Ascending aorta (tissue), 2 donors: ENCODE data around the gene HS3ST1. TPM values are rescaled to one million over a fixed set of nuclear protein-coding genes. Genes with fewer than 3 reads are reported as not detected.
A peak's percentile ranks its signal among the peaks of the same experiment; 100 is the strongest.

Experiments
- DNase-seq, 2 donors: peaks; one replicate each; pipeline ENCODE4 v3.0.0-alpha.2; 2019; ENCODE audit warnings: low spot score in 2 of 2
- H3K27ac ChIP-seq, 2 donors: fragments of 200-600 bp; sonication (generic); one replicate each; pipeline ENCODE4 v1.5.1; 2016 to 2017; ENCODE audit warnings: mild to moderate bottlenecking in 1 of 2
- H3K27me3 ChIP-seq: fragments of 200-600 bp; sonication (generic); one replicate; pipeline ENCODE4 v1.5.1; 2017
- H3K36me3 ChIP-seq, 2 donors: fragments of 200-600 bp; sonication (generic); one replicate each; pipeline ENCODE4 v1.5.1; 2016
- H3K4me1 ChIP-seq, 2 donors: fragments of 200-600 bp; sonication (generic); one replicate each; pipeline ENCODE4 v1.5.1; 2016 to 2017; ENCODE audit warnings: mild to moderate bottlenecking in 1 of 2
- H3K4me3 ChIP-seq, 2 donors: fragments of 200-600 bp; sonication (generic); one replicate each; pipeline ENCODE4 v1.5.1; 2016 to 2017; ENCODE audit warnings: mild to moderate bottlenecking in 1 of 2
- H3K9me3 ChIP-seq, 2 donors: fragments of 200-600 bp; sonication (generic); one replicate each; pipeline ENCODE4 v1.5.1; 2016
- CTCF ChIP-seq, 3 experiments: fragments of 200-600 bp in 2 of 3; fragments of 450-650 bp in 1 of 3; sonication (generic) in 2 of 3; IDR thresholded peaks; one replicate each; pipeline ENCODE4 v1.5.1; 2016 to 2019; ENCODE audit warnings: antibody characterized with exemption in 3 of 3, mild to moderate bottlenecking in 1 of 3, moderate library complexity in 1 of 3
- intact Hi-C: fragments of 100-400 bp; cut with DNase I; formaldehyde crosslinking; loops from one replicate; pipeline ENCODE4 v1.15.1; 2023
- total RNA-seq: library from RNA; depleted of rRNA; stranded (reverse); fragments of >200 nt; gene quantifications from one replicate; pipeline ENCODE4 v1.1.0, GENCODE V29; 2016

HS3ST1 gene
- total RNA-seq, 1 donor from 2014 or later: 0.64 TPM

GRCh38 chr4:11427121-11427996 is 1.3 kb downstream of the HS3ST1 start:
- Histone ChIP-seq H3K36me3 (no peaks in the 10 kb centered on the region), H3K4me1 (peaks cover 0 to 10% of the 10 kb centered on the region in 2 donors), H3K27ac (no peak overlapping the region), H3K27me3 (no peaks in the 10 kb centered on the region), H3K9me3 (no peaks in the 10 kb centered on the region), H3K4me3 (peak overlapping the region; percentile 60 to 67)
- TF ChIP-seq CTCF (IDR thresholded peaks at IDR 0.05): no peak
- DNase-seq: no peak
- intact Hi-C loops: loop anchor here (5.0 kb wide), 1 partner anchor 845 kb away; no protein-coding TSS in a partner anchor

GRCh38 chr4:11426731-11427120 is 2.0 kb downstream of the HS3ST1 start:
- Histone ChIP-seq H3K9me3 (no peaks in the 10 kb centered on the region), H3K36me3 (no peaks in the 10 kb centered on the region), H3K4me3 (peak overlapping the region in 1 of 2 donors; percentile 67), H3K27ac (no peak overlapping the region), H3K27me3 (no peaks in the 10 kb centered on the region), H3K4me1 (peaks cover 0 to 10% of the 10 kb centered on the region in 2 donors)
- TF ChIP-seq CTCF (IDR thresholded peaks at IDR 0.05): no peak
- DNase-seq: no peak
- intact Hi-C loops: loop anchor here (5.0 kb wide), 1 partner anchor 844 kb away; no protein-coding TSS in a partner anchor

- Histone ChIP-seq H3K9me3 (no peaks in the 10 kb centered on the region), H3K4me1 (peaks cover 0 to 10% of the 10 kb centered on the region in 2 donors), H3K27ac (no peak overlapping the region), H3K4me3 (no peak overlapping the region), H3K36me3 (no peaks in the 10 kb centered on the region), H3K27me3 (no peaks in the 10 kb centered on the region)
- TF ChIP-seq CTCF (IDR thresholded peaks at IDR 0.05): no peak
- intact Hi-C loops: loop anchor here (5.0 kb wide), 1 partner anchor 844 kb away; no protein-coding TSS in a partner anchor
- DNase-seq: no peak
Observed at GRCh38 chr4:11426003-11426402, 2.7 kb downstream of the HS3ST1 start.

- no peak for DNase-seq
- TF ChIP-seq CTCF (IDR thresholded peaks at IDR 0.05): no peak
- intact Hi-C loops: loop anchor here (5.0 kb wide), 1 partner anchor 843 kb away; no protein-coding TSS in a partner anchor
- H3K27ac ChIP-seq: no peak overlapping the region
- H3K27me3 ChIP-seq: no peaks in the 10 kb centered on the region
- H3K36me3 ChIP-seq: no peaks in the 10 kb centered on the region
- H3K4me1 ChIP-seq: peaks cover 0 to 10% of the 10 kb centered on the region in 2 donors
- H3K4me3 ChIP-seq: no peak overlapping the region
- no peaks in the 10 kb centered on the region for H3K9me3 ChIP-seq
Observed at GRCh38 chr4:11424856-11425255, 3.8 kb downstream of the HS3ST1 start.

GRCh38 chr4:11424000-11424399 is 4.7 kb downstream of the HS3ST1 start:
- Histone ChIP-seq H3K4me3 (no peak overlapping the region), H3K4me1 (peaks cover 0 to 10% of the 10 kb centered on the region in 2 donors), H3K9me3 (no peaks in the 10 kb centered on the region), H3K27ac (no peak overlapping the region), H3K36me3 (no peaks in the 10 kb centered on the region), H3K27me3 (no peaks in the 10 kb centered on the region)
- DNase-seq: no peak
- peak in 1 of 3 experiments; percentile 11 for TF ChIP-seq CTCF (IDR thresholded peaks at IDR 0.05)
- intact Hi-C loops: no loop called here
